Panc1 (cell line): ENCODE results near the gene JSRP1.

Source experiments
- CTCF ChIP-seq: fragments of 450-650 bp; IDR thresholded peaks from 2 replicates; pipeline ENCODE4 v1.5.1; 2017; ENCODE audit warnings: mild to moderate bottlenecking
- POLR2AphosphoS5 ChIP-seq: IDR thresholded peaks from 2 replicates; pipeline ENCODE4 v1.6.1; 2012; ENCODE audit warnings: mild to moderate bottlenecking, low read depth, low read length, moderate library complexity
- REST ChIP-seq, 2 experiments: IDR thresholded peaks; 2 replicates each; pipeline ENCODE4 v1.6.1; 2011 to 2012; ENCODE audit warnings: low read depth in 2 of 2, control low read depth in 1 of 2, low read length in 1 of 2, mild to moderate bottlenecking in 1 of 2, moderate library complexity in 1 of 2; ENCODE audit not compliant: insufficient read depth in 1 of 2
- SIN3A ChIP-seq: IDR thresholded peaks from 2 replicates; pipeline ENCODE4 v1.6.1; 2012; ENCODE audit warnings: low read depth, mild to moderate bottlenecking, low read length, moderate library complexity, borderline replicate concordance; ENCODE audit not compliant: insufficient read depth
- TCF7L2 ChIP-seq: IDR thresholded peaks from 2 replicates; pipeline ENCODE4 v1.6.1; 2011; ENCODE audit warnings: mild to moderate bottlenecking, low read depth, low read length, inconsistent platforms

- no peak for TF ChIP-seq CTCF
- no peak for TF ChIP-seq POLR2AphosphoS5
- no peak for TF ChIP-seq SIN3A
- TF ChIP-seq TCF7L2: no peak
- TF ChIP-seq REST (IDR thresholded peaks at IDR 0.05; ENCODE audit: insufficient read depth in 1 of 2, low read depth in 2 of 2, low read length in 1 of 2): no peak
These were observed 13.4 kb downstream of the JSRP1 start for GRCh38 chr19:2242816-2243215.
